Body of pancreas (tissue), 4 donors: Measurements from ENCODE around the gene SUN1. TPM values are rescaled to one million over a fixed set of nuclear protein-coding genes. Genes with fewer than 3 reads are reported as not detected.
"Not testable (repeated sequence)": the region's sequence is repeated elsewhere in the genome, so short reads cannot be mapped to it uniquely, and the experiment has no call there.

Experiments
- ATAC-seq: fragments of 150-250 bp; one replicate; pipeline ENCODE4 v1.9.1; 2016
- DNase-seq, 4 donors: peaks; one replicate each; pipeline ENCODE4 v3.0.0-alpha.2; 2019
- H3K27ac ChIP-seq, 4 donors: fragments of 200-600 bp; sonication (generic); 1 replicate in 3 of 4; 2 replicates in 1 of 4; pipeline versions ENCODE4 v1.5.1 to v1.6.1; 2016 to 2019; ENCODE audit warnings: mild to moderate bottlenecking in 1 of 4, mixed read lengths in 1 of 4, moderate library complexity in 1 of 4
- H3K27me3 ChIP-seq, 2 donors: fragments of 200-600 bp; sonication (generic); one replicate each; pipeline ENCODE4 v1.6.0; 2016; ENCODE audit warnings: mild to moderate bottlenecking in 1 of 2
- H3K36me3 ChIP-seq, 2 donors: fragments of 200-600 bp; sonication (generic); replicated peaks in 1 of 2; 2 replicates each; pipeline ENCODE4 v1.5.1; 2016; ENCODE audit warnings: low read depth in 2 of 2; ENCODE audit not compliant: insufficient read depth in 1 of 2
- H3K4me1 ChIP-seq: fragments of 200-600 bp; sonication (generic); one replicate; pipeline ENCODE4 v1.6.0; 2016
- H3K4me3 ChIP-seq, 2 donors: fragments of 200-600 bp; sonication (generic); 1 replicate in 1 of 2; 2 replicates in 1 of 2; pipeline ENCODE4 v1.5.1; 2016 to 2019
- H3K9me3 ChIP-seq, 3 donors: fragments of 200-600 bp; sonication (generic); 1 replicate in 2 of 3; 2 replicates in 1 of 3; pipeline ENCODE4 v1.5.1; 2016
- POLR2A ChIP-seq, 3 donors: fragments of 450-650 bp; IDR thresholded peaks; one replicate each; pipeline ENCODE4 v1.6.1; 2016; ENCODE audit warnings: antibody characterized with exemption in 3 of 3, mild to moderate bottlenecking in 2 of 3
- WGBS, 2 donors: methylation state at CpG; one replicate each; pipeline ENCODE4 v1.1.5; 2017; 5-methylcytosine and 5-hydroxymethylcytosine counted together
- intact Hi-C: fragments of 100-400 bp; cut with DNase I; formaldehyde crosslinking; loops from one replicate; pipeline ENCODE4 v1.15.1; 2023
- total RNA-seq, 2 donors: library from RNA; depleted of rRNA; stranded (reverse); fragments of >200 nt; gene quantifications; one replicate each; pipeline ENCODE4 v1.1.0, GENCODE V29; 2016
- TF ChIP-seq, protein P1 (sequence below), 7 experiments: fragments of 450-650 bp in 4 of 7; fragments of 200-600 bp in 3 of 7; sonication (generic) in 3 of 7; IDR thresholded peaks; one replicate each; pipeline ENCODE4 v1.5.1; 2016 to 2019; ENCODE audit warnings: antibody characterized with exemption in 7 of 7

SUN1 gene
- total RNA-seq, 2 donors from 2014 or later = 75.8 to 122 TPM

DNA sequence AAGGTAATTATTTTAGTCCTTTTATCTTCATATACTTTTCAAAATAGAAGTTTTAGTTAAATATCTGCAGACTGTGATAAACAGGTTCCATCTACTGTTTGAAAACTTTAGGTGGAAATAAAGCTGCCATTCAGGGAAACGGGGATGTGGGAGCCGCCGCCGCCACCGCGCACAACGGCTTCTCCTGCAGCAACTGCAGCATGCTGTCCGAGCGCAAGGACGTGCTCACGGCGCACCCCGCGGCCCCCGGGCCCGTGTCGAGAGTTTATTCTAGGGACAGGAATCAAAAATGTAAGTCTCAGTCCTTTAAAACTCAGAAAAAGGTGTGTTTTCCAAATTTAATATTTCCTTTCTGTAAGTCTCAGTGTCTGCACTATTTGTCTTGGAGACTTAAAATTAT is 11.0 kb downstream of the SUN1 start:
- Histone ChIP-seq H3K4me1 (no peaks in the 10 kb centered on the region), H3K9me3 (no peaks in the 10 kb centered on the region), H3K27ac (no peak overlapping the region), H3K36me3 (peaks cover 15 to 26% of the 10 kb centered on the region in 2 donors), H3K4me3 (no peak overlapping the region), H3K27me3 (no peaks in the 10 kb centered on the region)
- TF ChIP-seq, protein P1, sequence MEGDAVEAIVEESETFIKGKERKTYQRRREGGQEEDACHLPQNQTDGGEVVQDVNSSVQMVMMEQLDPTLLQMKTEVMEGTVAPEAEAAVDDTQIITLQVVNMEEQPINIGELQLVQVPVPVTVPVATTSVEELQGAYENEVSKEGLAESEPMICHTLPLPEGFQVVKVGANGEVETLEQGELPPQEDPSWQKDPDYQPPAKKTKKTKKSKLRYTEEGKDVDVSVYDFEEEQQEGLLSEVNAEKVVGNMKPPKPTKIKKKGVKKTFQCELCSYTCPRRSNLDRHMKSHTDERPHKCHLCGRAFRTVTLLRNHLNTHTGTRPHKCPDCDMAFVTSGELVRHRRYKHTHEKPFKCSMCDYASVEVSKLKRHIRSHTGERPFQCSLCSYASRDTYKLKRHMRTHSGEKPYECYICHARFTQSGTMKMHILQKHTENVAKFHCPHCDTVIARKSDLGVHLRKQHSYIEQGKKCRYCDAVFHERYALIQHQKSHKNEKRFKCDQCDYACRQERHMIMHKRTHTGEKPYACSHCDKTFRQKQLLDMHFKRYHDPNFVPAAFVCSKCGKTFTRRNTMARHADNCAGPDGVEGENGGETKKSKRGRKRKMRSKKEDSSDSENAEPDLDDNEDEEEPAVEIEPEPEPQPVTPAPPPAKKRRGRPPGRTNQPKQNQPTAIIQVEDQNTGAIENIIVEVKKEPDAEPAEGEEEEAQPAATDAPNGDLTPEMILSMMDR (IDR thresholded peaks at IDR 0.05) = no peak
- TF ChIP-seq POLR2A (IDR thresholded peaks at IDR 0.05) = no peak
- ATAC-seq (no peak), DNase-seq (no peak)
- intact Hi-C loops = no loop called here
- WGBS, 2 donors = 92 to 94% methylated on average over 17 of the region's 17 CpGs

DNA sequence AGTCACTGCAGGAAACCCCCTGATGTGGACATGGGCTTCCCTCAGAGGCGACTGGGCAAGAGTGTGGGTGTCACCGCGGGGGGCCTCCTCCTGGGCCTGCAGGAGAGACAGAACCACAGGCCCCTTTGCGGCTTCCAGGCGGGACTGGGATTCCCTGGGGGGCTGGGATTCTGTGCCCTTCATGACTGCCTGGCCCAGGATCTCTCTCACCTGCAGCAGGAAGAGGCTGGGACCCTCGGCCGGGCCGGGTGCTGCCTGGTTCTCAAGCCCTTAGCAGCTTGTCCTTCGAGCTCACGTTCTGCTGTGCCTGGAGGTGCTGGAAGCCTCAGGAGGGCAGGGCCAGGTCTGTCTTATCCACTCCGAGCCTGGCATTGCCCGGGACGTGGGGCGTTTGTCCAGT is 11.8 kb downstream of the SUN1 start:
- DNase-seq (no peak), ATAC-seq (no peak)
- H3K27ac ChIP-seq = no peak overlapping the region
- H3K4me3 ChIP-seq = no peak overlapping the region
- TF ChIP-seq, protein P1 (IDR thresholded peaks at IDR 0.05) = no peak
- no peak for TF ChIP-seq POLR2A (IDR thresholded peaks at IDR 0.05)
- H3K9me3 ChIP-seq = no peaks in the 10 kb centered on the region
- 77 to 93% methylated on average over 8 to 14 of the region's 14 CpGs for WGBS, 2 donors
- intact Hi-C loops = no loop called here
- peaks cover 15 to 21% of the 10 kb centered on the region in 2 donors for H3K36me3 ChIP-seq
- H3K4me1 ChIP-seq = no peaks in the 10 kb centered on the region
- no peaks in the 10 kb centered on the region for H3K27me3 ChIP-seq

DNA sequence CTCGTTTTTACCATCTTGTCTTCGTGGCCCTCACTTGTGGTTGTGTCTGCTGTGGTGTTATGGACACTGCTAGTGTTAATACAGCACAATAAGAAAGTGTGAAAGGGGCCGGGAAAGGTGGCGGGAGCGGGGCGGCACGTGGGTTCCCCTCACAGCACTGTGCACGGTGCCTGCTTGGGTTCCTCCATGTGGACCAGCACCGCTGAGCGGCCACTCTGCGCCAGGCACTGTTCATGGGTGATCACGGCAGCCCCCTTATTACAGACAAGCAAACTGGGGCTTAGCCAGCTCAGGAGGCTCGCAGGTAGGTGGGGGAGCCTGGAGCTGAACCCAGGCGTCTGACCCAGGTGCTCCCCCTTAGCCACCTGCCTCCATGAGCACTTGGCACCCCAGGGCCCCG is 12.2 kb downstream of the SUN1 start:
- H3K27ac ChIP-seq = no peak overlapping the region
- ATAC-seq (no peak), DNase-seq (no peak)
- TF ChIP-seq, protein P1 (IDR thresholded peaks at IDR 0.05) = no peak
- TF ChIP-seq POLR2A (IDR thresholded peaks at IDR 0.05) = no peak
- intact Hi-C loops = no loop called here
- peaks cover 15 to 23% of the 10 kb centered on the region in 2 donors for H3K36me3 ChIP-seq
- H3K27me3 ChIP-seq = no peaks in the 10 kb centered on the region
- WGBS, 2 donors = 91 to 98% methylated on average over 13 to 15 of the region's 15 CpGs
- H3K4me1 ChIP-seq = no peaks in the 10 kb centered on the region
- no peak overlapping the region for H3K4me3 ChIP-seq
- no peaks in the 10 kb centered on the region for H3K9me3 ChIP-seq

DNA sequence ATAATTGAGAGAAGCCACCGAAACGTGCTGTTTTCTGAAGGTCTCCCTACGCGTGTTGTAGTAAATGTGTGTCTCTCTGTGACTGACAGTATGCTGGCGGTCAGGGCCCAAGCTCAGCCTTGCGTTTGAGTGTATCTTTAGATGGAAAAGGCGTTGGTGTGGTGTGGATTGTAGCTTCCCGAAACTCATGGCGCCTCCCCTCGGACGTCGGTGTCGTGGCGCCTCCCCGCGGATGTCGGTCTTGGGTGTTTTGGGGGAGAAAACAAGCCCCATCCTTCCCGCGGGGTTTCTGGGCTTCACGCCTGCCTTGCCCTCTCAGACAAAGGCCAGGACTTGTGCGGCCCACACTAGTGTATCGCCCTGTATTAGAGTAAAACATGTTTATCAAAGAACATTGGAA is 12.8 kb downstream of the SUN1 start:
- peaks cover 15 to 25% of the 10 kb centered on the region in 2 donors for H3K36me3 ChIP-seq
- TF ChIP-seq, protein P1 (IDR thresholded peaks at IDR 0.05) = no peak
- TF ChIP-seq POLR2A (IDR thresholded peaks at IDR 0.05) = no peak
- DNase-seq (no peak), ATAC-seq (no peak)
- no peaks in the 10 kb centered on the region for H3K27me3 ChIP-seq
- H3K4me3 ChIP-seq = no peak overlapping the region
- intact Hi-C loops = no loop called here
- 91 to 94% methylated on average over 22 of the region's 22 CpGs for WGBS, 2 donors
- no peaks in the 10 kb centered on the region for H3K9me3 ChIP-seq
- no peaks in the 10 kb centered on the region for H3K4me1 ChIP-seq
- H3K27ac ChIP-seq = no peak overlapping the region

DNA sequence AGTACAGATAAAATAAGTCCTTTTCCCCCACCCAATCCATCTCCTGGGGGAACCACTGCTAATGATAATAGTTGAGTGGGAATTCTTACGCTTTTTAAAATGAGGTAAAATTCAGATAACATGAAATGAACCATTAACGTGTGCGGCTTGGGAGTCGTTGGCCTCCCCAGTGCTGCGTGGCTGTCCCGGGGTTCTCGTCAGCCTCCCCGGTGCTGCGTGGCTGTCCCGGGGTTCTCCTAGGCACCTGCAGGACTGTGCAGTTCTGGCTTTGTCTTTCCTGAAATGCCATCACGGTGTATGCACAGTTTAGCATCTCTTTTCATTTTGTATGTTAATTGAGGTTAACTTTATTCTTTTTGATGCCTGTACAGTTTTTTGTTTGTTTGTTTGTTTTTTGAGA is 13.5 kb downstream of the SUN1 start:
- H3K27ac ChIP-seq = no peak overlapping the region
- no peak for TF ChIP-seq POLR2A (IDR thresholded peaks at IDR 0.05)
- TF ChIP-seq, protein P1 (IDR thresholded peaks at IDR 0.05) = no peak
- no peak for ATAC-seq
- peaks cover 15 to 22% of the 10 kb centered on the region in 2 donors for H3K36me3 ChIP-seq
- H3K9me3 ChIP-seq = no peaks in the 10 kb centered on the region
- no peaks in the 10 kb centered on the region for H3K27me3 ChIP-seq
- no peaks in the 10 kb centered on the region for H3K4me1 ChIP-seq
- 90 to 92% methylated on average over 11 of the region's 11 CpGs for whole genome bisulfite sequencing, 2 donors
- no peak for DNase-seq
- H3K4me3 ChIP-seq = no peak overlapping the region
- intact Hi-C loops = no loop called here

DNA sequence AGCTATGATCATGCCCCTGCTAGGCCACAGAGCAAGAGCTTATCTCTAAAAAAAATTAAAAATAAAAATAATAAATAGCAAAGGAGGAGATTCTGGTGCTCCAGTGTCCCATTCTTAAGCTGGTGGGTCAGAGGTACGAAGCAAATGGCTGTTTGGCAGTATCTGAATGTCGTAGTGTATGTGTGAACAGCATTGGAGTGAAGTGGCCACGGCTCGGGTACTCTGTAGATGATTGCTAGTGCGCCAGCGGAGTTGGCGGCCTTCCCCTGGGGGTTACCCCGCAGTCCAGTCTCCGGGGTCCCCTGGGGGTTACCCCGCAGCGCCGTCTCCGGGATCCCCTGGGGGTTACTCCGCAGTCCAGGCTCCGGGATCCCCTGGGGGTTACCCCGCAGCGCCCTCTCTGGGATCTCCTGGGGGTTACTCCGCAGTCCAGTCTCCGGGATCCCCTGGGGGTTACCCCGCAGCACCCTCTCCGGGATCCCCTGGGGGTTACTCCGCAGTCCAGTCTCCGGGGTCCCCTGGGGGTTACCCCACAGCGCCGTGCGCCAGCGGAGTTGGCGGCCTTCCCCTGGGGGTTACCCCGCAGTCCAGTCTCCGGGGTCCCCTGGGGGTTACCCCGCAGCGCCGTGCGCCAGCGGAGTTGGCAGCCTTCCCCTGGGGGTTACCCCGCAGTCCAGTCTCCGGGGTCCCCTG is 14.8 kb downstream of the SUN1 start:
- WGBS, 2 donors = 93 to 97% methylated on average over 15 to 16 of the region's 37 CpGs
- ATAC-seq, H3K4me3 ChIP-seq, H3K27me3 ChIP-seq, H3K4me1 ChIP-seq, intact Hi-C loops, H3K9me3 ChIP-seq, H3K27ac ChIP-seq, DNase-seq: not testable (repeated sequence)
- H3K36me3 ChIP-seq = peaks cover 11 to 19% of the 10 kb centered on the region in 2 donors

DNA sequence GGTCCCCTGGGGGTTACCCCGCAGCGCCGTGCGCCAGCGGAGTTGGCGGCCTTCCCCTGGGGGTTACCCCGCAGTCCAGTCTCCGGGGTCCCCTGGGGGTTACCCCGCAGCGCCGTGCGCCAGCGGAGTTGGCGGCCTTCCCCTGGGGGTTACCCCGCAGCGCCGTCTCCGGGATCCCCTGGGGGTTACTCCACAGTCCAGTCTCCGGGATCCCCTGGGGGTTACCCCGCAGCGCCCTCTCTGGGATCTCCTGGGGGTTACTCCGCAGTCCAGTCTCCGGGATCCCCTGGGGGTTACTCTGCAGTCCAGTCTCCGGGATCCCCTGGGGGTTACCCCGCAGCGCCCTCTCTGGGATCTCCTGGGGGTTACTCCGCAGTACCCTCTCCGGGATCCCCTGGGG is 15.5 kb downstream of the SUN1 start:
- H3K27ac ChIP-seq, DNase-seq, intact Hi-C loops, H3K9me3 ChIP-seq, ATAC-seq, H3K27me3 ChIP-seq, H3K4me1 ChIP-seq, H3K4me3 ChIP-seq: not testable (repeated sequence)
- H3K36me3 ChIP-seq = peaks cover 6 to 19% of the 10 kb centered on the region in 2 donors
- 92 to 97% methylated on average over 12 to 14 of the region's 28 CpGs for WGBS, 2 donors
